Neuronal stem cell (in vitro differentiated cells): ENCODE measurements around the gene NR1H3.

Experiments used
- DNase-seq: peaks from one replicate; pipeline ENCODE4 v3.0.0-alpha.2; 2013; ENCODE audit warnings: low spot score
- H2AFZ ChIP-seq: one replicate; pipeline ENCODE4 v1.6.1; 2013; ENCODE audit warnings: mild to moderate bottlenecking, low read length, inconsistent platforms
- H2AK5ac ChIP-seq: 2 replicates; pipeline ENCODE4 v1.6.1; 2013; ENCODE audit warnings: low read depth, mild to moderate bottlenecking, inconsistent platforms, low read length, moderate library complexity, mixed read lengths
- H2BK120ac ChIP-seq: 2 replicates; pipeline ENCODE4 v1.6.1; 2013; ENCODE audit warnings: low read depth, mild to moderate bottlenecking, inconsistent platforms, low read length, moderate library complexity, mixed read lengths
- H2BK12ac ChIP-seq: one replicate; pipeline ENCODE4 v1.6.1; 2013; ENCODE audit warnings: low read length, inconsistent platforms
- H2BK15ac ChIP-seq: 2 replicates; pipeline ENCODE4 v1.6.1; 2013; ENCODE audit warnings: mild to moderate bottlenecking, low read length, inconsistent platforms, mixed read lengths
- H2BK5ac ChIP-seq: one replicate; pipeline ENCODE4 v1.6.1; 2013; ENCODE audit warnings: inconsistent platforms, mild to moderate bottlenecking, low read length, moderate library complexity
- H3K14ac ChIP-seq: one replicate; pipeline ENCODE4 v1.6.1; 2013; ENCODE audit warnings: low read length, inconsistent platforms
- H3K18ac ChIP-seq: 2 replicates; pipeline ENCODE4 v1.6.1; 2013; ENCODE audit warnings: low read length, inconsistent platforms
- H3K23ac ChIP-seq: 2 replicates; pipeline ENCODE4 v1.6.1; 2013; ENCODE audit warnings: low read depth, mild to moderate bottlenecking, mixed read lengths, low read length, inconsistent platforms; ENCODE audit not compliant: poor library complexity
- H3K27ac ChIP-seq: replicated peaks from 3 replicates; pipeline ENCODE4 v1.5.1; 2013; ENCODE audit warnings: low read length, inconsistent platforms
- H3K27me3 ChIP-seq, 3 experiments: 2 replicates each; pipeline ENCODE4 v1.6.1; 2013; ENCODE audit warnings: low read length in 3 of 3, mild to moderate bottlenecking in 2 of 3, inconsistent platforms in 1 of 3, low read depth in 1 of 3, mixed read lengths in 1 of 3, moderate library complexity in 1 of 3; ENCODE audit not compliant: control insufficient read depth in 3 of 3, insufficient read depth in 3 of 3
- H3K36me3 ChIP-seq, 2 donors: replicated peaks in 1 of 2; 2 replicates each; pipeline ENCODE4 v1.6.1; 2013; ENCODE audit warnings: low read length in 2 of 2; ENCODE audit not compliant: control insufficient read depth in 2 of 2, insufficient read depth in 2 of 2
- H3K4ac ChIP-seq: 2 replicates; pipeline ENCODE4 v1.6.1; 2013; ENCODE audit warnings: inconsistent platforms, mild to moderate bottlenecking, low read length, moderate library complexity
- H3K4me1 ChIP-seq, 2 donors: 1 replicate in 1 of 2; 2 replicates in 1 of 2; pipeline ENCODE4 v1.6.1; 2013; ENCODE audit warnings: low read length in 2 of 2, low read depth in 1 of 2; ENCODE audit not compliant: control insufficient read depth in 2 of 2, insufficient read depth in 1 of 2
- H3K4me2 ChIP-seq: one replicate; pipeline ENCODE4 v1.6.1; 2013; ENCODE audit warnings: mild to moderate bottlenecking, low read length, inconsistent platforms; ENCODE audit not compliant: insufficient read depth, poor library complexity, severe bottlenecking
- H3K4me3 ChIP-seq, 2 donors: 2 replicates each; pipeline ENCODE4 v1.5.1; 2013; ENCODE audit warnings: low read length in 2 of 2, mild to moderate bottlenecking in 2 of 2, inconsistent platforms in 1 of 2, moderate library complexity in 1 of 2
- H3K79me1 ChIP-seq: one replicate; pipeline ENCODE4 v1.6.1; 2013; ENCODE audit warnings: low read depth, mild to moderate bottlenecking, inconsistent platforms, low read length, moderate library complexity
- H3K9ac ChIP-seq: one replicate; pipeline ENCODE4 v1.6.1; 2013; ENCODE audit warnings: mild to moderate bottlenecking, low read depth, low read length, inconsistent platforms; ENCODE audit not compliant: poor library complexity
- H3K9me3 ChIP-seq, 2 donors: replicated peaks in 1 of 2; 2 replicates each; pipeline versions ENCODE3 to v1.6.1; 2013; ENCODE audit warnings: low read length in 2 of 2, mild to moderate bottlenecking in 2 of 2, inconsistent platforms in 1 of 2, low read depth in 1 of 2, mixed read lengths in 1 of 2, moderate library complexity in 1 of 2; ENCODE audit not compliant: control insufficient read depth in 2 of 2, insufficient read depth in 1 of 2
- H4K8ac ChIP-seq: one replicate; pipeline ENCODE4 v1.6.1; 2013; ENCODE audit warnings: low read depth, mild to moderate bottlenecking, inconsistent platforms, low read length, moderate library complexity
- H4K91ac ChIP-seq: one replicate; pipeline ENCODE4 v1.6.1; 2013; ENCODE audit warnings: low read length, low read depth, mild to moderate bottlenecking, inconsistent platforms; ENCODE audit not compliant: poor library complexity
- WGBS, 2 donors: extraction: QIAGEN DNeasy Blood & Tissue Kit; methylation state at CpG; one replicate each; pipeline ENCODE4 v1.1.7; 2013; ENCODE audit warnings: missing lambda C conversion rate in 2 of 2, mixed read lengths in 1 of 2; ENCODE audit not compliant: insufficient read length in 2 of 2, insufficient replicate concordance in 1 of 2; ENCODE audit errors: extremely low coverage in 2 of 2; 5-methylcytosine and 5-hydroxymethylcytosine counted together

NR1H3 gene

DNA sequence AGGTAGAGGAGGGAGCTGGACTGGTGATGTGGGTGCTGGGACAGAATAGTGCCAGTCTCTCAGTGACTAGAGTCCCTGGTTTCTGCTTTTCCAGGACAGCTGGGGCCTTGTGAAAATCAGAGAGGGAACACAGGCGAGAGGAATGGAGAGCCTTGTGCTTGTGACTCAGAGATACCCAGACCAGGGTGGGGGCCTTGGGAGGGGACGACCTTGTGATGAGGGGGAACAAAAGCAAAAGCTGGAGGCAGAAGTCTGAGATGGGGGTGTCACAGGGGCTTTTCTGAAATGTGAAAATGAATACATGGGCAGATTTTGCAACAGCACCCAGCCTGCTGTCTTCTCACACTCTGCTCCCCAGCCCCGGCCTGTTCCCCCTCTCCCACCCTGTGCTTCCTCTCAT, 3.4 kb upstream of the NR1H3 start:
- no peak for DNase-seq
- Histone ChIP-seq H3K27ac (no peak overlapping the region), H4K91ac (no peak overlapping the region)

DNA sequence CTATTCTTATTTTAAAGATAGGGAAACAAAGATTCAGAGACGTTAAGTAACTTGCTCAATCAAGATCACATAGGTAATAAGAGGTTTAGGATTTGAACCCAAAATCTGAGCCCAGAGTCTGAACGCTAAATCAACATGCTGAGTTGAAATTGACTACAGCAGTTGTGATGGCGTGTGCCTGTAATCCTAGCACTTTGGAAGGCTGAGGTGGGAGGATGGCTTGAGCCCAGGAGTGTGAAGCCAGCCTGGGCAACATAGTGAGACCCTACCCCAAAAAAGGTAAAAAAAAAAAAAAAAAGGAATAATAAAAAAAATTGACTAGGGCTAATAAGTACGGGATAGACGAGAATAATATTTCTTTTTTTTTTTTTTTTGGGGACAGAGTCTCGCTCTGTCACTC, 1.4 kb upstream of the NR1H3 start:
- Histone ChIP-seq H3K36me3 (no peaks in the 10 kb centered on the region), H3K27ac (no peak overlapping the region), H2BK15ac (no peak overlapping the region), H4K91ac (no peak overlapping the region), H3K9ac (no peak overlapping the region), H3K9me3 (no peaks in the 10 kb centered on the region), H3K4me3 (no peak overlapping the region), H4K8ac (no peak overlapping the region), H3K4me2 (no peak overlapping the region), H3K18ac (no peak overlapping the region), H2AFZ (no peak overlapping the region), H3K4ac (no peak overlapping the region), H2BK120ac (no peak overlapping the region), H2BK5ac (no peak overlapping the region), H3K27me3 (no peaks in the 10 kb centered on the region), H3K4me1 (peaks cover 13 to 27% of the 10 kb centered on the region in 2 donors), H3K79me1 (peaks cover 5% of the 10 kb centered on the region), H2BK12ac (no peak overlapping the region), H3K23ac (no peak overlapping the region), H3K14ac (no peak overlapping the region), H2AK5ac (no peak overlapping the region)
- no peak for DNase-seq
- no CpG with 5 or more reads among the region's 6 CpGs for WGBS, 2 donors

More for the DNA sequence above, 3.4 kb upstream of the NR1H3 start:
- Histone ChIP-seq H3K79me1 (peaks cover 5% of the 10 kb centered on the region), H2BK12ac (no peak overlapping the region), H3K4me1 (peaks cover 16 to 24% of the 10 kb centered on the region in 2 donors), H3K4ac (no peak overlapping the region), H2BK15ac (no peak overlapping the region), H3K18ac (no peak overlapping the region), H2BK5ac (no peak overlapping the region), H3K4me3 (no peak overlapping the region), H2AFZ (no peak overlapping the region), H3K9me3 (no peaks in the 10 kb centered on the region), H3K36me3 (no peaks in the 10 kb centered on the region), H3K14ac (no peak overlapping the region), H3K9ac (no peak overlapping the region), H2AK5ac (no peak overlapping the region), H3K4me2 (no peak overlapping the region), H2BK120ac (no peak overlapping the region), H3K23ac (no peak overlapping the region), H3K27me3 (no peaks in the 10 kb centered on the region), H4K8ac (no peak overlapping the region)
- no CpG with 5 or more reads among the region's 3 CpGs for WGBS, 2 donors

DNA sequence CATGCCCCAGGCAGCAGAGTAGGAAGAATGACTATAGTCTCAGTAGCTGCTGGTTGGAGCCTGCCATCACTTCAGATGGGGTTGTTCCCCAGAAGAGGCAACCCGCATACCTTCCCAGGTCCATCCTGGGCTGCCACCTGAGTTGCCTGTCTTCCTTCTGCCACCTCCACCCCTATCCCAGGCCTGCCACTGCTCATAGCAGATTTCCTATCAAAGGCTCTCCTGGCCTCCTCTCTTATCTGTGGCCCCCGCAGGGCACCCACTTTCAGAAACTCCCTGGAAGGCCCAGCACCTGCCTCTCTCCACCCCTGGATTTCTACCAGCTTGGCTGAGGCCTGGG, 649 bp upstream of the NR1H3 start:
- Histone ChIP-seq H4K8ac (no peak overlapping the region), H3K23ac (no peak overlapping the region), H2AFZ (peak overlapping the region; percentile 92), H3K27ac (peak overlapping the region; percentile 79), H3K14ac (no peak overlapping the region), H3K4me1 (peaks cover 13 to 27% of the 10 kb centered on the region in 2 donors), H2AK5ac (peak overlapping the region; percentile 86), H3K4ac (peak overlapping the region; percentile 18), H3K79me1 (peaks cover 5% of the 10 kb centered on the region), H3K18ac (peak overlapping the region; percentile 91), H3K27me3 (no peaks in the 10 kb centered on the region), H3K36me3 (peaks cover 0 to 4% of the 10 kb centered on the region in 2 donors), H2BK5ac (peak overlapping the region; percentile 97), H3K9ac (peak overlapping the region; percentile 80), H4K91ac (no peak overlapping the region), H2BK120ac (peak overlapping the region; percentile 67), H3K9me3 (no peaks in the 10 kb centered on the region), H2BK12ac (no peak overlapping the region), H3K4me2 (peak overlapping the region; percentile 57), H2BK15ac (peak overlapping the region; percentile 64), H3K4me3 (peak overlapping the region in 1 of 2 donors; percentile 33)
- no CpG with 5 or more reads among the region's 2 CpGs for WGBS, 2 donors
- no peak for DNase-seq

DNA sequence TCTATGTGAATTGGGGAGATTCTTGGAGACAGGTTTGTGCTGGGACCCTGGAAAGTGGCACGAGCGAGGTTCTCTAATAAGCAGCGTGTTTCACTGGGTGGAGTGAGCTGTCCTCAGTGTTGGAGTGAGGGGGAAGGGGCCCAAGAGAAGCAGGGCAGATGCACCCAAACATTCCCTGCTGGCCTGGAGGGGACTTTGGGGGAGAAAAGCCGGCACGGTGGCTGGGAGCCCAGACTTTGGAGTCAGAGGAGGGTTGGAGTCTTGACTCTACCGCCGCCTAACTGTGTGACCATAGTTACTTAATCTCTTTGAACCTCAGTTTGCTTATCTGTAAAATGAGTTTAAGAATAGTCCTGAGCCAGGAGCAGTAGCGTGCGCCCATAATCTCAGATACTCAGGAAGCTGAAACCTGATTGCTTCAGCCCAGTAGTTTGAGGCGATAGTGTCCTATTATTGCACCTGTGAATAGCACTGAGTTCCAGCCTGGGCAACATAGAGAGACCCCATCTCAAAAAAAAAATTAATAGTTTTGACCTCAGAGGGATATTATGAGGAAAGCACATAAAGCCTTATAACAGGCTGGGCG, 614 bp downstream of the NR1H3 start:
- Histone ChIP-seq H3K27ac (peak overlapping the region; percentile 79), H3K9me3 (no peaks in the 10 kb centered on the region), H2BK15ac (no peak overlapping the region), H3K9ac (no peak overlapping the region), H2BK5ac (peak overlapping the region; percentile 97), H2AFZ (peak overlapping the region; percentile 92), H3K14ac (no peak overlapping the region), H3K18ac (peak overlapping the region; percentile 88), H3K27me3 (no peaks in the 10 kb centered on the region), H3K36me3 (peaks cover 0 to 4% of the 10 kb centered on the region in 2 donors), H2AK5ac (peak overlapping the region; percentile 85), H3K4ac (peak overlapping the region; percentile 68), H2BK120ac (no peak overlapping the region), H3K23ac (no peak overlapping the region), H3K4me1 (peaks cover 13 to 27% of the 10 kb centered on the region in 2 donors), H3K4me2 (no peak overlapping the region), H3K79me1 (peaks cover 5% of the 10 kb centered on the region), H2BK12ac (no peak overlapping the region), H3K4me3 (peak overlapping the region in 1 of 2 donors; percentile 33), H4K91ac (no peak overlapping the region), H4K8ac (no peak overlapping the region)
- DNase-seq, result no peak
- no CpG with 5 or more reads among the region's 11 CpGs for whole genome bisulfite sequencing, 2 donors
